ENCODE data around the gene CRYBG3.

DNA sequence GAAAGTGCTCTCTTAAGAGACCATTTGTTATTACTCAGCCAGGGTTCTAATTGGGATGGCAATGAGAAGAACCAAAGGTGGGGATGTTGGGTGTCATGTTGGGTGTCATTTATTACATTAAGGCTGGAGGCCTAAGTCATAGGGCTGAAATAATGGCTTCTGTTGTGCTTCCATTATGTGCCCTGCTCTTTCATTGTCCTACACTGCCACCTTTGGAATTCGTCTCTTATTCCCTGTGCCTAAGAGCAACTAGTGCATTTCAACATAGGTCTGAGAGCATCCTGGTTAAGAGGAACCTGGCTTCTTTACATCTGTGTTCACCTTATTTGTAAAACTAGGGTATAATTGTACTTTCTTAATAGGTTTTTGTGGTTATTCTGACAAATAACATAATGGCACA is 118.2 kb downstream of the CRYBG3 start:
- TF ChIP-seq, protein P1, sequence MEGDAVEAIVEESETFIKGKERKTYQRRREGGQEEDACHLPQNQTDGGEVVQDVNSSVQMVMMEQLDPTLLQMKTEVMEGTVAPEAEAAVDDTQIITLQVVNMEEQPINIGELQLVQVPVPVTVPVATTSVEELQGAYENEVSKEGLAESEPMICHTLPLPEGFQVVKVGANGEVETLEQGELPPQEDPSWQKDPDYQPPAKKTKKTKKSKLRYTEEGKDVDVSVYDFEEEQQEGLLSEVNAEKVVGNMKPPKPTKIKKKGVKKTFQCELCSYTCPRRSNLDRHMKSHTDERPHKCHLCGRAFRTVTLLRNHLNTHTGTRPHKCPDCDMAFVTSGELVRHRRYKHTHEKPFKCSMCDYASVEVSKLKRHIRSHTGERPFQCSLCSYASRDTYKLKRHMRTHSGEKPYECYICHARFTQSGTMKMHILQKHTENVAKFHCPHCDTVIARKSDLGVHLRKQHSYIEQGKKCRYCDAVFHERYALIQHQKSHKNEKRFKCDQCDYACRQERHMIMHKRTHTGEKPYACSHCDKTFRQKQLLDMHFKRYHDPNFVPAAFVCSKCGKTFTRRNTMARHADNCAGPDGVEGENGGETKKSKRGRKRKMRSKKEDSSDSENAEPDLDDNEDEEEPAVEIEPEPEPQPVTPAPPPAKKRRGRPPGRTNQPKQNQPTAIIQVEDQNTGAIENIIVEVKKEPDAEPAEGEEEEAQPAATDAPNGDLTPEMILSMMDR (conservative IDR thresholded peaks at IDR 0.05 in 1 of 2, IDR thresholded peaks at IDR 0.05 in 1 of 2; ENCODE audit: low read depth in 1 of 2, low read length in 2 of 2), result no peak
- no peak for TF ChIP-seq EZH2 (IDR thresholded peaks at IDR 0.05; ENCODE audit: low read length, missing control alignments)

Measured in fibroblast of lung (primary cell).